Thoracic aorta (tissue), 2 donors: Measurements from ENCODE around the gene ZFAND2A. TPM values are rescaled to one million over a fixed set of nuclear protein-coding genes. Genes with fewer than 3 reads are reported as not detected.

Experiments
- ATAC-seq: fragments of 150-250 bp; one replicate; pipeline ENCODE4 v1.8.0; 2017; ENCODE audit warnings: low read depth; ENCODE audit not compliant: insufficient number of reproducible peaks, low FRiP score
- DNase-seq: peaks from one replicate; pipeline ENCODE4 v3.0.0-alpha.2; 2020; ENCODE audit warnings: low spot score
- H3K27ac ChIP-seq, 2 donors: fragments of 200-600 bp; sonication (generic); 1 replicate in 1 of 2; 2 replicates in 1 of 2; pipeline ENCODE4 v1.5.1; 2016; ENCODE audit warnings: mild to moderate bottlenecking in 2 of 2, moderate library complexity in 2 of 2
- H3K27me3 ChIP-seq: fragments of 200-600 bp; sonication (generic); replicated peaks from 2 replicates; pipeline ENCODE4 v1.6.0; 2016; ENCODE audit warnings: mild to moderate bottlenecking; ENCODE audit not compliant: insufficient read depth
- H3K36me3 ChIP-seq: fragments of 200-600 bp; sonication (generic); one replicate; pipeline ENCODE4 v1.5.1; 2016
- H3K4me1 ChIP-seq, 2 donors: fragments of 200-600 bp; sonication (generic); 1 replicate in 1 of 2; 2 replicates in 1 of 2; pipeline versions ENCODE4 v1.5.1 to v1.6.0; 2016; ENCODE audit warnings: low read depth in 2 of 2, mild to moderate bottlenecking in 1 of 2; ENCODE audit not compliant: control insufficient read depth in 1 of 2
- H3K4me3 ChIP-seq: fragments of 200-600 bp; sonication (generic); 2 replicates; pipeline ENCODE4 v1.5.1; 2016; ENCODE audit warnings: mild to moderate bottlenecking
- H3K9me3 ChIP-seq: fragments of 200-600 bp; sonication (generic); 2 replicates; pipeline ENCODE4 v1.5.1; 2016
- total RNA-seq, 2 donors: library from RNA; depleted of rRNA; stranded (reverse); fragments of >200 nt; gene quantifications; one replicate each; pipeline versions ENCODE4 v1.1.0 to v1.2.3, GENCODE V29; 2016
- TF ChIP-seq, protein P1 (sequence below): fragments of 200-600 bp; sonication (generic); IDR thresholded peaks from one replicate; pipeline ENCODE4 v1.5.1; 2019; ENCODE audit warnings: antibody characterized with exemption

Gene ZFAND2A
- total RNA-seq, 2 donors from 2014 or later: 19.3 to 23.2 TPM

DNA sequence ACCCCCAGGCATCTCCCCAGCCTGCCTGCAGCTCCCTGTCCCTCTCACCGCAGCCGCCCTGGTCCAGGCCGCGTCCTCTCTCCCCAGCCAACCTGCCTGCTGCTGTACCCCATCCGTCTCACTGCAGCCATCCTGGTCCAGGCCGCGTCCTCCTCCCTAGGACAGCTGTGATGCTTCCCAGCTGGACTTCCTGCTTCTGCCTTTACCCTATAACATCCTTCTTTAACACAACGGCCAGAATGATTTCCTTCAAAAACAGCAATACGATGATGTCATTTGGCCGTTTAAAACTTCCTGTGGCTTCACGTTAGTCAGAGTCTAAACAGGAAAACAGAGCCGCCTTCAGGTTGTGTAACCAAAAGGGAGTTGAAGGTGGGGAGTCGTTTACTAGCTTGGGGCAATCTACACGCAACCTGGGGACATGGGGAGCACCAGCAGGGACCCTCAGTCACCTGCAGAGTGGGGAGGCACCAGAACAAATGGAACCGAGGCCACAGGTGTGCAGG lies 32.2 kb upstream of the ZFAND2A start:
- H3K27me3 ChIP-seq: no peaks in the 10 kb centered on the region
- no peak overlapping the region for H3K4me3 ChIP-seq
- TF ChIP-seq, protein P1, sequence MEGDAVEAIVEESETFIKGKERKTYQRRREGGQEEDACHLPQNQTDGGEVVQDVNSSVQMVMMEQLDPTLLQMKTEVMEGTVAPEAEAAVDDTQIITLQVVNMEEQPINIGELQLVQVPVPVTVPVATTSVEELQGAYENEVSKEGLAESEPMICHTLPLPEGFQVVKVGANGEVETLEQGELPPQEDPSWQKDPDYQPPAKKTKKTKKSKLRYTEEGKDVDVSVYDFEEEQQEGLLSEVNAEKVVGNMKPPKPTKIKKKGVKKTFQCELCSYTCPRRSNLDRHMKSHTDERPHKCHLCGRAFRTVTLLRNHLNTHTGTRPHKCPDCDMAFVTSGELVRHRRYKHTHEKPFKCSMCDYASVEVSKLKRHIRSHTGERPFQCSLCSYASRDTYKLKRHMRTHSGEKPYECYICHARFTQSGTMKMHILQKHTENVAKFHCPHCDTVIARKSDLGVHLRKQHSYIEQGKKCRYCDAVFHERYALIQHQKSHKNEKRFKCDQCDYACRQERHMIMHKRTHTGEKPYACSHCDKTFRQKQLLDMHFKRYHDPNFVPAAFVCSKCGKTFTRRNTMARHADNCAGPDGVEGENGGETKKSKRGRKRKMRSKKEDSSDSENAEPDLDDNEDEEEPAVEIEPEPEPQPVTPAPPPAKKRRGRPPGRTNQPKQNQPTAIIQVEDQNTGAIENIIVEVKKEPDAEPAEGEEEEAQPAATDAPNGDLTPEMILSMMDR: no peak
- DNase-seq (no peak), ATAC-seq (no peak)
- H3K27ac ChIP-seq: no peak overlapping the region
- H3K36me3 ChIP-seq: no peaks in the 10 kb centered on the region
- H3K4me1 ChIP-seq: no peaks in the 10 kb centered on the region
- no peaks in the 10 kb centered on the region for H3K9me3 ChIP-seq

GRCh38 chr7:1189986-1190772 lies 30.2 kb upstream of the ZFAND2A start:
- Histone ChIP-seq H3K36me3 (no peaks in the 10 kb centered on the region), H3K9me3 (no peaks in the 10 kb centered on the region), H3K4me1 (no peaks in the 10 kb centered on the region), H3K27me3 (no peaks in the 10 kb centered on the region), H3K4me3 (no peak overlapping the region), H3K27ac (no peak overlapping the region)
- TF ChIP-seq, protein P1: no peak
- no peak for DNase-seq
- no peak for ATAC-seq

GRCh38 chr7:1188720-1189294 lies 28.8 kb upstream of the ZFAND2A start:
- H3K9me3 ChIP-seq: no peaks in the 10 kb centered on the region
- no peaks in the 10 kb centered on the region for H3K36me3 ChIP-seq
- no peaks in the 10 kb centered on the region for H3K27me3 ChIP-seq
- TF ChIP-seq, protein P1: no peak
- DNase-seq (no peak), ATAC-seq (no peak)
- H3K4me1 ChIP-seq: no peaks in the 10 kb centered on the region
- no peak overlapping the region for H3K4me3 ChIP-seq
- no peak overlapping the region for H3K27ac ChIP-seq

- Histone ChIP-seq H3K9me3 (no peaks in the 10 kb centered on the region), H3K36me3 (no peaks in the 10 kb centered on the region), H3K4me3 (no peak overlapping the region), H3K4me1 (no peaks in the 10 kb centered on the region), H3K27ac (no peak overlapping the region), H3K27me3 (no peaks in the 10 kb centered on the region)
- DNase-seq (no peak), ATAC-seq (no peak)
- TF ChIP-seq, protein P1: no peak
Observed at GRCh38 chr7:1187127-1187526, 27.1 kb upstream of the ZFAND2A start.

DNA sequence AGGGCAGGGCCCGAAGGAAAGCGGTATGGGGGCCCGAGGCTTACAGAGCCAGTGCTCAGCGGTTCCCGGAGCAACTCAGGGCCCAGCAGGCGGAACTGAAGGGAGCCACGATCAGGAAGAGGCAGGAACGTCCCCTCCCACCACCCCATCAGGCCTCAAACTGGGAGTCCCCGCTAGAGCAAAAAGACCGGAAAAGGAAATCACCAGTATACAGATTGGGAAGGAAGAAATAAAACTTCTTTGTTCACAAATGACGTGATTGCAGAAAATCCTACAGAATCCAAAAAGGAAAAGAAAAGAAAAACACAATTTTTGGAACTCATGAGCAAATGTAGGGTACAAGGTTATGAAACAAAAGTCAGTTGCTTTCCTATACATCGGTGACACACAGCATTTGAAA lies 21.6 kb upstream of the ZFAND2A start:
- no peak for ATAC-seq
- TF ChIP-seq, protein P1: no peak
- no peaks in the 10 kb centered on the region for H3K27me3 ChIP-seq

More for the DNA sequence above, 21.6 kb upstream of the ZFAND2A start:
- H3K4me3 ChIP-seq: no peak overlapping the region
- H3K36me3 ChIP-seq: no peaks in the 10 kb centered on the region
- peaks cover 0 to under 1% of the 10 kb centered on the region in 2 donors for H3K4me1 ChIP-seq
- no peak for DNase-seq
- H3K9me3 ChIP-seq: no peaks in the 10 kb centered on the region
- no peak overlapping the region for H3K27ac ChIP-seq
